ENCODE results near the gene IL1R1.

GRCh38 chr2:102112692-102113665, 29.6 kb upstream of the IL1R1 start:
- TF ChIP-seq, protein P1, sequence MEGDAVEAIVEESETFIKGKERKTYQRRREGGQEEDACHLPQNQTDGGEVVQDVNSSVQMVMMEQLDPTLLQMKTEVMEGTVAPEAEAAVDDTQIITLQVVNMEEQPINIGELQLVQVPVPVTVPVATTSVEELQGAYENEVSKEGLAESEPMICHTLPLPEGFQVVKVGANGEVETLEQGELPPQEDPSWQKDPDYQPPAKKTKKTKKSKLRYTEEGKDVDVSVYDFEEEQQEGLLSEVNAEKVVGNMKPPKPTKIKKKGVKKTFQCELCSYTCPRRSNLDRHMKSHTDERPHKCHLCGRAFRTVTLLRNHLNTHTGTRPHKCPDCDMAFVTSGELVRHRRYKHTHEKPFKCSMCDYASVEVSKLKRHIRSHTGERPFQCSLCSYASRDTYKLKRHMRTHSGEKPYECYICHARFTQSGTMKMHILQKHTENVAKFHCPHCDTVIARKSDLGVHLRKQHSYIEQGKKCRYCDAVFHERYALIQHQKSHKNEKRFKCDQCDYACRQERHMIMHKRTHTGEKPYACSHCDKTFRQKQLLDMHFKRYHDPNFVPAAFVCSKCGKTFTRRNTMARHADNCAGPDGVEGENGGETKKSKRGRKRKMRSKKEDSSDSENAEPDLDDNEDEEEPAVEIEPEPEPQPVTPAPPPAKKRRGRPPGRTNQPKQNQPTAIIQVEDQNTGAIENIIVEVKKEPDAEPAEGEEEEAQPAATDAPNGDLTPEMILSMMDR (IDR thresholded peaks at IDR 0.05) = no peak
- no peak for TF ChIP-seq EP300 (IDR thresholded peaks at IDR 0.05)

Data from esophagus muscularis mucosa (tissue), 3 donors.